Stimulated activated CD4-positive, alpha-beta T cell treated with anti-CD3 and anti-CD28 coated beads, TNF-alpha, amount 100 ng/mL, for 1 hour (primary cell): ENCODE measurements around the gene USP50.
"Not testable (repeated sequence)": the region's sequence is repeated elsewhere in the genome, so short reads cannot be mapped to it uniquely, and the experiment has no call there.

Source experiments
- DNase-seq, 3 donors: peaks; one replicate each; pipeline ENCODE4 v3.0.0-alpha.2; 2020; ENCODE audit warnings: low read depth in 3 of 3, low spot score in 1 of 3

Gene USP50

DNA sequence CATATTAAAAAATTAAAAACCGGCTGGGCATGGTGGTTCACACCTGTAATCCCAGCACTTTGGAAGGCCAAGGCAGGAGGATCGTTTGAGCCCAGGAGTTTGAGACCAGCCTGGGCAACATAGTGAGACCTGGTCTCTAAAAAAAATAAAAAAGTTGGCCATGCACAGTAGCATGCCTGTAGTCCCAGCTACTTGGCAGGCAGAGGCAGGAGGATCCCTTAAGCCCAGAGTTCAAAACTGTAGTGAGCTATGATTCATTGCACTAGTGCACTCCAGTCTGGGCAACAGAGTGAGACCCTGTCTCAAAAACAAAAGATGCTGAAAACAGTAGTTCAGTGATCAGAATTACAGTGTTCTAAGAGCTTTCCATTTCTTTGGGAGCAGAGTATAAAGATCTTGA lies 40.8 kb downstream of the USP50 start:
- DNase-seq: not testable (repeated sequence)

DNA sequence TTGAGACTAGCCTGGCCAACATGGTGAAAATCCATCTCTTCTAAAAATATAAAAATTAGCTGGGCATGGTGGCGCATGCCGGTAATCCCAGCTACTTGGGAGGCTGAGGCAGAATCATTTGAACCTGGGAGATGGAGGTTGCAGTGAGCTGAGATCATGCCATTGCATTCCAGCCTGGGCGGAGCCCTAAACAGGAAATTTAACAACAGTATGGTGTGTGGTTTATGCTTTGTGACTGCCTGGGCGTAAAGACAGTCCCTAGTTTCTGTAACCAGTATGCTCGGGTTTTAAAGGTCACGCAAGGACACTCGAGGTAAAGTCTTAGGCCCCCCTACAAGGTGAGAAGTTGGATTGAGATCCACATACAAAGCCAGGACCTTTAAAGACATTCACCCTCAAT lies 43.3 kb downstream of the USP50 start:
- no peak for DNase-seq

DNA sequence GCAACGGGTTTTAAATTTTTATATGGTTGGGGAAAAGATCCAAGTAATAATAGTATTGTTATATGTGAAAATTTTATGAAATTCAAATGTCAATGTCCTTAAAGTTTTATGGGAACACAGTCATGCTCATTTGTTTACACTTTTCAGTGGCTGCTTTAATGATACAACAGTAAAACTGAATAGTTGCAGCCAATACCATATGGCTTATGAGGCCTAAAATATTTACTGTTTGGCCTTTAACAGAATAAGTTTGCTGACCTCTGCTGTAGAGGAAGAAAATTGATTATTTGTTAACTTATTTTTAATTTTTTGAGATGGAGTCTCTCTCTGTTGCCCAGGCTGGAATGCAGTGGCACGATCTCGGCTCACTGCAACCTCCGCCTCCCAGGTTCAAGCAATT lies 44.7 kb downstream of the USP50 start:
- DNase-seq: no peak

DNA sequence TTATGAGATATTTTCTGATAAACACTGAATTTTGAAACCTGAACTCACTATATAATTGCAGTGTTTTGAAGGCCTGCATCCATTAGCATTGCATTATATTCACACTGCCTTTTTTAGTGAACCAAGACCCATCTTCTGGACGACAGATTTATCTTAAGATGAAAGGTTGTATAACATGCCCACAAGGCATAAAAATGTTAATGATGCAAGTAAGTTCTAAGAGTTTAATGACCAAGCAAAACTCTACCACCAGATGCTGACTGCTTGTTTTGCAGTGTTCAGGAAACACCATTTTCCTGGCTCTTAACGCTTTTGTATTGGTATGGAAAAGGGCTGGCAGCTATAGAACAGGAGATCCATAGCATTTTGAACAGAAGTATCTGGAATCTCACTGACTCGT lies 46.1 kb downstream of the USP50 start:
- no peak for DNase-seq

DNA sequence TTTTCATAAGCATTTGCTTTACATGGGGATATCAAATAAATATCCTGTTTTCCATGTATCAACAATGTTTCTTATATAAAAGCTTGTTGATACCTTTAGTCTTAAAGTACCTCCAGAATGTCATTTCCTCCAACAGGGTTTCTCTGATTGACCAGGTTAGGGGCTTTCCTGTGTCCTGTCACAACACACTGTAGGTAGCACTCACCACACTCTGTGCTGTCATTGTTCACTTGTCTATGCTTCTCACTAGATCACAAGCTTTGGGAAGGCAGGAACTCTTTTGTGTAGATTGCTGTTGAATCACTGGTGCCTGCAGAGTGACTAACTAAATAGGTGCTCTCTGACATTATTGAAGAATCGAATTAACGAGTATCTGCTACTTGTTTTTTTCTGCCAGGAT lies 49.8 kb downstream of the USP50 start:
- no peak for DNase-seq

DNA sequence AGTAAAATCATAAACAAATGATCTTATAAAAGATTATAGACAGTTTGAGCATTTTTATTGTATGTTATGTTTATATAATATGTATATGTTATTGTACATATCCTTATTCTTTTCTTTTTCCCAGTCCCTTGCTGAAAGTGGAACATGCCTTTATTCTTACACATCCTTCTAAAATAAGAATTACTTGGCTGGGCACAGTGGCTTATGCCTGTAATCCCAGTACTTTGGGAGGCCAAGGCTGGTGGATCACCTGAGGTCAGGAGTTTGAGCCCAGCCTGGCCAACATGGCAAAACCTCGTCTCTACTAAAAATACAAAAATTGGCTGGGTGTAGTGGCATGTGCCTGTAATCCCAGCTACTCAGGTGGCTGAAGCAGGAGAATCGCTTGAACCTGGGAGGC lies 51.9 kb downstream of the USP50 start:
- not testable (repeated sequence) for DNase-seq

- DNase-seq: no peak
These were observed 52.8 kb downstream of the USP50 start for GRCh38 chr15:50493625-50494024.

DNA sequence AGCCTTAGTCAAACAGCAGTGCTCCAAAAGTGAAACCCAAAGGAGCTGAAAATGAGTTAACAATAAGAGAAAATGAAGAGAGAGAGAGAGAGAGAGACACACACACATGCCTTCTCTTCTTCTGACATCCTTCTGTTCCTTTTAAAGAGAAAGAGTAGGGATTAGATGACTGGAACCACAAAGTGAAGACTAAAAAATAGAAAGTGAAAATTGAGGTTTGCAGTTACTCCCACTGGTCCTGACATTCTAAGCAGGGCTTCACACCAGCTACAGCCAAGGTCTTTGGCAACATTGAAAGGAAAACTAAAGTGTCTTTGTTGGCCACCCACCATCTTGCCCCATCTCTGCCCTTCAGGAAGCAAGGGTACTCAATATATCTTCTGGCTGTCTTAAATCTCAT lies 59.2 kb downstream of the USP50 start:
- no peak for DNase-seq

DNA sequence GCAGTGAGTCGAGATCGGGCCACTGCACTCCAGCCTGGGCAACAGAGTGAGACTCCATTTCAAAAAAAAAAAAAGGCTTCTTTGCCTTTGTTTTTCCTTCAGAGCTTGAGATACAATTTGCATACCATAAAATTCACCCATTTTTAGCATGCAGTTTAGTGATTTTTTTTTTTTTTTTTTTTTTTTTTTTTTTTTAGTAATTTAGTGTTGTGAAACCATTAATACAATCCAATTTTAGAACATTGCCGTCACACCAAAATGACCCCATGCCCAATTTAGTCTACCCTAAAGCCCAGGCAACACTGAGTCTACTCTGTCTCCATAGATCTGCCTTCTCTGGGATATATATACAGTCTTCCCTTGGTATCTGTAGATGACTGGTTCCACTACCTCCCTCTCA lies 61.1 kb downstream of the USP50 start:
- no peak for DNase-seq

GRCh38 chr15:50484781-50485180 lies 61.7 kb downstream of the USP50 start:
- no peak for DNase-seq

- DNase-seq: no peak
These were observed 70.3 kb downstream of the USP50 start for GRCh38 chr15:50476143-50476542.

DNA sequence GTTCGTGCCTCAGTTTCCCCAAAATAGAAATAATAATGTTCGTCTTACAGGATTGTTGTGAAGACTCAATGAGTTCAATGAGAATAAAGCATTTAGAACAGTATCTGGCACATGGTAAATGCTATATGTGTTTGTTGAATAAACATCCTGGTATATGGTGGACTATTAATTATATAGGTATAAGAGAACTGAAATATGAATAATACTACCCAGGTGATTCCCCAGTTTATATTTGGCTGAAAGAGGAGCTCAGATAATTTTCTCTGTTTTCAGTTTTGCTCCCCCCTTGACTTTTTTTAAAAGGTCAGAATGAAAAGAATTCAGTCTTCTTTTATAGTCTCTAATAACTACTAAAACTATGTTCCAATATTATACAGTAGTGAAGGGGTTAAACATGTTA lies 75.4 kb downstream of the USP50 start:
- DNase-seq: no peak

DNA sequence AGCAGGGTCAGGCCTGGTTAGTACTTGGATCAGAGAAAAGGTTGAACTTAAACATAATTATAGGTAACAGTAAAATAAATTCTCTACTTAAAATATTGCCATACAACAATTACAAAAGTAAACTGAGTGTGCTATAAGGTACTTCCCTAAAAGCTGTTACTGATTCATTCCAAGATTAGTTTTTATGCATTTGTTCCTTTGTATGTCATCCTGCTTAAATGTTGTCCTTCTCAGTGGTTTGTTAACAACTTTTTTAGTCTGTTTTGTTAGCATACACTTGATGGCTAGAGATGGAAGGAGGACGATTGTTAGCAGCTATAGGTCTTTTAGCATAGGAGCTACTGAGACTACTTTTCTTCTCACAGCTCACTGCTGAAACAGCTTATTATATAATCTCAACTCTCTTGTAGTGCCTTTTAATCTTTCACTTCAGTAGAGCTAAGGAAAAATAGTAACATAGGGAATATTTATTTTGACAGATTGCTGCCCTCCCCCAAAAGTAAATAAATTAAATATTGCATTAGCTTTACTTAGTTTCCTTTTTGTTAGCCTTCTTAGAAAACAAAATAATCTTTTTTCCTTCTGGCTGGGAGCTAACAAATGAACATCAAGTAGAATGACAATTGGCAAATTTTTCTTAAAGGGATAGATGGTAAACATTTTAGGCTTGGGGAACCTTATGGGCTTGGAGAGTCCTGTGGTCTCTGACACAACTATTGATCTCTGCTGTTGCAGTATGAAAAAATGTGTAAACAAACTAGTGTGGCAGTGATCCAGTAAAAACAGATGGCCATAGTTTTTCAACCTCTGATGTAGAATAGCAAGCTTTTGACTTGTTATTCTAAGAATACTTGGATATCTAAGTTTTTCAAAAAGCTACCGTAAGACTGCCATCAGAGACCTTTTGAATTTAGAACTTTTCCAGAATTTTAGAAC lies 82.8 kb downstream of the USP50 start:
- DNase-seq: no peak

DNA sequence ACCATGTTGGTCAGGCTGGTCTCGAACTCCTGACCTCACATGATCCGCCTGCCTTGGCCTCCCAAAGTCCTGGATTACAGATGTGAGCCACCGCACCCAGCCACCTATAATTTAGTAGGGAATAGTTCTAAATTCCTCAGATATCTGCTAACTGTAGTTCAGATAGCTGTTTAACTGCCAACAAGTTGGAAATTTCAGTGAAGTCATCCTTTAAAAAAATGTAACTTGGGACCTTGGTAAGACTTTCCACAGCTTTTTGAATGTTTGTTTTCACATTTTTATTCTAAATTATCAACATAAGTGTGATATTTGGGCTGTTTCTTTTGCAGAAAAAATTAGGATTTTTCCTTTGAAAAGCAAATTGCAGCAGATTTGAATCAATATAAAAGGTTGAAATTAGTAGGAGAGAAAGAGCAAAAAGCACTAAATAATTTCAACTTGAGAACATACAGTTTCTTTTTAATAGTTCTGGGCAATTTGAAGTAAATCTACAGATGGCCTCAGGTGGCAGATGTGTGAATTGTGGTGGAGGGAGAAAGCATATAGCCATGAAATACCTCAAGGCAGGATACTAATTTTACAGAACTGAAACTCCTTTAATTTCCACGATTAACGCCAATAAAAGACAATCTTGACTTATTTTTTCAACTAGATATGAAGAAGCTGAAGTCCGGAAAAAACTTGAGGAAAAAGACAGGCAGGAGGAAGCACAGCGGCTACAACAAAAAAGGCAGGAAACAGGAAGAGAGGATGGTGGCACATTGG lies 87.9 kb downstream of the USP50 start:
- no peak for DNase-seq

DNA sequence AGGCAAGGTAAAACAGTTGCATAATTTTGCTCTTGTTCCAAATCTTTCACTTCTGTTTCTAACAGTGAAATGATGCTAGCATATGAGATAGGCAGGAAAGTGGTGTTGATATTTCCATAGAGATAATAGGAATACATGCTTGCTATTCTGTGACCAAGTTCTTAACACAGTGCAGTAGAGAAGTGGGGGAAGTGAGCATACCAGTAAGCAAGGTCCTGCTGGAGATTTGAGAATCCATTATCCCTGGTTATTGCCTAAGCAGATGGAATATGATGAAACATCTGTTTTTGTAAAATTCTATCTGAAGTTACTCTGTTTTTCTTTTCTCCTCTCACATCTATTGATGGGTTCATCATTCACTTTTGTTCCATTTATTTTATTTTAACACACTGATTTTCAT lies 93.5 kb downstream of the USP50 start:
- DNase-seq: no peak
